SK-N-SH (cell line): ENCODE measurements around the gene MUS81.
"Not testable (repeated sequence)": the region's sequence is repeated elsewhere in the genome, so short reads cannot be mapped to it uniquely, and the experiment has no call there.

Experiments
- ELF1 ChIP-seq: IDR thresholded peaks from 2 replicates; pipeline ENCODE4 v1.4.0; 2012
- EZH2phosphoT487 ChIP-seq: fragments of 200-600 bp; sonication (generic); IDR thresholded peaks from 2 replicates; pipeline ENCODE4 v1.6.1; 2017; ENCODE audit warnings: low read depth, mixed run types, mild to moderate bottlenecking, antibody characterized with exemption, moderate library complexity, borderline replicate concordance
- GABPA ChIP-seq: IDR thresholded peaks from 2 replicates; pipeline ENCODE4 v1.4.0; 2012; ENCODE audit warnings: low read depth, mild to moderate bottlenecking
- GATA2 ChIP-seq: sonication (generic); formaldehyde crosslinking; IDR thresholded peaks from 2 replicates; pipeline ENCODE4 v1.5.0; 2020; ENCODE audit warnings: mild to moderate bottlenecking, missing genetic modification reagents
- MXI1 ChIP-seq: IDR thresholded peaks from 2 replicates; pipeline ENCODE4 v1.6.1; 2012; ENCODE audit warnings: mild to moderate bottlenecking, low read depth, low read length, improper control_type of control experiment
- USF2 ChIP-seq: fragments of 150-350 bp; IDR thresholded peaks from 2 replicates; pipeline ENCODE4 v1.6.1; 2017; ENCODE audit warnings: antibody characterized with exemption, low read length, low read depth, borderline replicate concordance
- TF ChIP-seq, protein P1 (sequence below): fragments of 200-600 bp; sonication (generic); IDR thresholded peaks from 2 replicates; pipeline ENCODE4 v1.6.1; 2017; ENCODE audit warnings: antibody characterized with exemption, mild to moderate bottlenecking, moderate library complexity
- TF ChIP-seq, protein P2 (sequence below): IDR thresholded peaks from 2 replicates; pipeline ENCODE4; 2012

GRCh38 chr11:65848693-65849092, 11.5 kb upstream of the MUS81 start:
- not testable (repeated sequence) for TF ChIP-seq EZH2phosphoT487, GABPA, USF2, MXI1, GATA2, ELF1
- TF ChIP-seq, protein P1, sequence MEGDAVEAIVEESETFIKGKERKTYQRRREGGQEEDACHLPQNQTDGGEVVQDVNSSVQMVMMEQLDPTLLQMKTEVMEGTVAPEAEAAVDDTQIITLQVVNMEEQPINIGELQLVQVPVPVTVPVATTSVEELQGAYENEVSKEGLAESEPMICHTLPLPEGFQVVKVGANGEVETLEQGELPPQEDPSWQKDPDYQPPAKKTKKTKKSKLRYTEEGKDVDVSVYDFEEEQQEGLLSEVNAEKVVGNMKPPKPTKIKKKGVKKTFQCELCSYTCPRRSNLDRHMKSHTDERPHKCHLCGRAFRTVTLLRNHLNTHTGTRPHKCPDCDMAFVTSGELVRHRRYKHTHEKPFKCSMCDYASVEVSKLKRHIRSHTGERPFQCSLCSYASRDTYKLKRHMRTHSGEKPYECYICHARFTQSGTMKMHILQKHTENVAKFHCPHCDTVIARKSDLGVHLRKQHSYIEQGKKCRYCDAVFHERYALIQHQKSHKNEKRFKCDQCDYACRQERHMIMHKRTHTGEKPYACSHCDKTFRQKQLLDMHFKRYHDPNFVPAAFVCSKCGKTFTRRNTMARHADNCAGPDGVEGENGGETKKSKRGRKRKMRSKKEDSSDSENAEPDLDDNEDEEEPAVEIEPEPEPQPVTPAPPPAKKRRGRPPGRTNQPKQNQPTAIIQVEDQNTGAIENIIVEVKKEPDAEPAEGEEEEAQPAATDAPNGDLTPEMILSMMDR, result not testable (repeated sequence)
- TF ChIP-seq, protein P2, sequence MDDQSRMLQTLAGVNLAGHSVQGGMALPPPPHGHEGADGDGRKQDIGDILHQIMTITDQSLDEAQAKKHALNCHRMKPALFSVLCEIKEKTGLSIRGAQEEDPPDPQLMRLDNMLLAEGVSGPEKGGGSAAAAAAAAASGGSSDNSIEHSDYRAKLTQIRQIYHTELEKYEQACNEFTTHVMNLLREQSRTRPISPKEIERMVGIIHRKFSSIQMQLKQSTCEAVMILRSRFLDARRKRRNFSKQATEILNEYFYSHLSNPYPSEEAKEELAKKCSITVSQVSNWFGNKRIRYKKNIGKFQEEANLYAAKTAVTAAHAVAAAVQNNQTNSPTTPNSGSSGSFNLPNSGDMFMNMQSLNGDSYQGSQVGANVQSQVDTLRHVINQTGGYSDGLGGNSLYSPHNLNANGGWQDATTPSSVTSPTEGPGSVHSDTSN, result not testable (repeated sequence)
